ENCODE data around the gene SLC12A6. TPM values are rescaled to one million over a fixed set of nuclear protein-coding genes. Genes with fewer than 3 reads are reported as not detected.

The SLC12A6 gene
- polyA plus RNA-seq, 2 of the 4 experiments (the other 2 are of a cell fraction), result 6.0 to 21.3 TPM

DNA sequence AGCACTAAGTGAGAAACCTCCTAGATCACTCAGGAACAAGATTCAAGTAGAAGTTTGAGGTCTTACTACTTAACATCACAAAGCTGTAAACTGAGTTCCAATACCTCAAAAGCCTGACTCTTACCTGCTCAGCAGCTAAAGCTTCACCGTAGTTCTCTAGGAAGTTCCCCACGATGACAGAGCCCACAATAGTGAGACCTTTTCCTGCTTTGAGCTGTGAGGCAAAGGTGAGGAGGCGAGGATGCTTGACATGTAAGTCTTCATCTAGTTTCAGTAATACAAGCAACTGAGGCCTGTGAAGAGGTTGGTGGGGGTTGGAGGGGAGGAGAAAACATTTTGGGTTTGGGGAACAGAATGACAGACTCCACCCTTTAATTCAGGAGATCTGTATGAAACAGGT lies 97.0 kb downstream of the SLC12A6 start:
- Histone ChIP-seq H3K9me3 (no peaks in the 10 kb centered on the region), H3K4me1 (peaks cover 17% of the 10 kb centered on the region; the same call in 2 of the 3 replicates), H3K4me2 (no peak overlapping the region), H3K4me3 (no peak overlapping the region), H3K27ac (no peak overlapping the region)
- 69% methylated on average over 3 of the region's 3 CpGs for WGBS (ENCODE audit: missing lambda C conversion rate)
- TF ChIP-seq POLR2A (IDR thresholded peaks at IDR 0.05; ENCODE audit: low read length) (no peak), NFE2L2 (conservative IDR thresholded peaks at IDR 0.05; ENCODE audit: low read length) (no peak), ZC3H11A (IDR thresholded peaks at IDR 0.05) (no peak), CBX8 (IDR thresholded peaks at IDR 0.05) (no peak), RCOR1 (IDR thresholded peaks at IDR 0.05; ENCODE audit: low read depth, low read length) (no peak), TP53 (CRISPR knock-in tag; IDR thresholded peaks at IDR 0.05) (no peak), BHLHE40 (IDR thresholded peaks at IDR 0.05; ENCODE audit: low read depth, low read length) (no peak), CEBPB (IDR thresholded peaks at IDR 0.05) (no peak), MAFK (IDR thresholded peaks at IDR 0.05; ENCODE audit: partially characterized antibody) (no peak), EHMT2 (IDR thresholded peaks at IDR 0.05; ENCODE audit: low read depth) (no peak), FOSB (CRISPR knock-in tag; IDR thresholded peaks at IDR 0.05) (no peak), SMC3 (IDR thresholded peaks at IDR 0.05) (no peak), KDM1A (IDR thresholded peaks at IDR 0.05; ENCODE audit: low read depth) (no peak), SREBF2 (IDR thresholded peaks at IDR 0.05) (no peak), JUNB (IDR thresholded peaks at IDR 0.05) (no peak)
- TF ChIP-seq, protein P1, sequence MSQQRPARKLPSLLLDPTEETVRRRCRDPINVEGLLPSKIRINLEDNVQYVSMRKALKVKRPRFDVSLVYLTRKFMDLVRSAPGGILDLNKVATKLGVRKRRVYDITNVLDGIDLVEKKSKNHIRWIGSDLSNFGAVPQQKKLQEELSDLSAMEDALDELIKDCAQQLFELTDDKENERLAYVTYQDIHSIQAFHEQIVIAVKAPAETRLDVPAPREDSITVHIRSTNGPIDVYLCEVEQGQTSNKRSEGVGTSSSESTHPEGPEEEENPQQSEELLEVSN (IDR thresholded peaks at IDR 0.05; ENCODE audit: borderline replicate concordance, low read depth), result no peak
- TF ChIP-seq, protein P2, sequence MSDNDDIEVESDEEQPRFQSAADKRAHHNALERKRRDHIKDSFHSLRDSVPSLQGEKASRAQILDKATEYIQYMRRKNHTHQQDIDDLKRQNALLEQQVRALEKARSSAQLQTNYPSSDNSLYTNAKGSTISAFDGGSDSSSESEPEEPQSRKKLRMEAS (IDR thresholded peaks at IDR 0.05), result no peak
- TF ChIP-seq, protein P3, sequence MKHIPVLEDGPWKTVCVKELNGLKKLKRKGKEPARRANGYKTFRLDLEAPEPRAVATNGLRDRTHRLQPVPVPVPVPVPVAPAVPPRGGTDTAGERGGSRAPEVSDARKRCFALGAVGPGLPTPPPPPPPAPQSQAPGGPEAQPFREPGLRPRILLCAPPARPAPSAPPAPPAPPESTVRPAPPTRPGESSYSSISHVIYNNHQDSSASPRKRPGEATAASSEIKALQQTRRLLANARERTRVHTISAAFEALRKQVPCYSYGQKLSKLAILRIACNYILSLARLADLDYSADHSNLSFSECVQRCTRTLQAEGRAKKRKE (CRISPR knock-in tag; IDR thresholded peaks at IDR 0.05; ENCODE audit: low read depth), result no peak
- TF ChIP-seq, protein P4, sequence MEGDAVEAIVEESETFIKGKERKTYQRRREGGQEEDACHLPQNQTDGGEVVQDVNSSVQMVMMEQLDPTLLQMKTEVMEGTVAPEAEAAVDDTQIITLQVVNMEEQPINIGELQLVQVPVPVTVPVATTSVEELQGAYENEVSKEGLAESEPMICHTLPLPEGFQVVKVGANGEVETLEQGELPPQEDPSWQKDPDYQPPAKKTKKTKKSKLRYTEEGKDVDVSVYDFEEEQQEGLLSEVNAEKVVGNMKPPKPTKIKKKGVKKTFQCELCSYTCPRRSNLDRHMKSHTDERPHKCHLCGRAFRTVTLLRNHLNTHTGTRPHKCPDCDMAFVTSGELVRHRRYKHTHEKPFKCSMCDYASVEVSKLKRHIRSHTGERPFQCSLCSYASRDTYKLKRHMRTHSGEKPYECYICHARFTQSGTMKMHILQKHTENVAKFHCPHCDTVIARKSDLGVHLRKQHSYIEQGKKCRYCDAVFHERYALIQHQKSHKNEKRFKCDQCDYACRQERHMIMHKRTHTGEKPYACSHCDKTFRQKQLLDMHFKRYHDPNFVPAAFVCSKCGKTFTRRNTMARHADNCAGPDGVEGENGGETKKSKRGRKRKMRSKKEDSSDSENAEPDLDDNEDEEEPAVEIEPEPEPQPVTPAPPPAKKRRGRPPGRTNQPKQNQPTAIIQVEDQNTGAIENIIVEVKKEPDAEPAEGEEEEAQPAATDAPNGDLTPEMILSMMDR (IDR thresholded peaks at IDR 0.05), result no peak
- TF ChIP-seq, protein P5, sequence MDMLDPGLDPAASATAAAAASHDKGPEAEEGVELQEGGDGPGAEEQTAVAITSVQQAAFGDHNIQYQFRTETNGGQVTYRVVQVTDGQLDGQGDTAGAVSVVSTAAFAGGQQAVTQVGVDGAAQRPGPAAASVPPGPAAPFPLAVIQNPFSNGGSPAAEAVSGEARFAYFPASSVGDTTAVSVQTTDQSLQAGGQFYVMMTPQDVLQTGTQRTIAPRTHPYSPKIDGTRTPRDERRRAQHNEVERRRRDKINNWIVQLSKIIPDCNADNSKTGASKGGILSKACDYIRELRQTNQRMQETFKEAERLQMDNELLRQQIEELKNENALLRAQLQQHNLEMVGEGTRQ (IDR thresholded peaks at IDR 0.05), result no peak
- POLR2A ChIA-PET, result no interaction called here
- no peak for ATAC-seq
- CTCF ChIA-PET, result interaction anchor here (0.8 to 5.2 kb wide), 16 partner anchors 8 to 146 kb away, joined by 3 to 33 read pairs (median 8); partner anchors contain the start of genes LPCAT4, NOP10, NUTM1 and SLC12A6
- DNase-seq (ENCODE audit: low read depth in 1 of 2, low spot score in 1 of 2), result no peak
- FAIRE-seq, result peak; percentile 54

DNA sequence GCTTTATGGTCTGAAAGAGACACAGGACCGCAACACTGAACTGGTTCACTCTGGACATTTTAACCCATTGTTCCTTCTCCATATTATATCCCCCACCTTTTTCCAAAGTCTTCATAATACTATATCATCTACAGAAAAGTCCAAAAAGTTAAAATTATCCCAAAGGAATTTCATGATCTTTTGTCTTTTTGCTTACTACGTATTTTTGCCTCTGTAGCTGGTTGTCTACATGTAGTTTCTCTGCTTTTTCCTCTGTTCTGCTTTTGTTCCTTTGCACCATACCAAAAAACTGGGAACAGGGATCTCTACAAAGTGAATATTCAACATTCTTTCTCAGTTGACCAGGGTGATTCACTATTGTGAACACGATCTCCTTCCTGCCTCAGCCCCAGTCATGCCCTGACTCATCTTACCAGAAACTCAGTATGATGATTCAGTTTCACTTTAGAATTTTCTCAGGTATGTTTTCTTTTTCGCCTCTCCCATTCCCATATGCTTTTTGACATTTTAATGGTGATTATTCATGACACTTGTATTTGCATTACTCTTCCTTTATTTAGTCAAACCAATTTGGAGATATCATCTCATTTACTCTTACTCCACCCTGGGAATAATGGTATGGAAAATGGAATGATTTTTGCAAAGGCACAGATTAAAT lies 98.3 kb downstream of the SLC12A6 start:
- H3K4me1 ChIP-seq, result peaks cover 17% of the 10 kb centered on the region; the same call in 2 of the 3 replicates
- peak; percentile 43 to 68 for DNase-seq (ENCODE audit: low read depth in 1 of 2, low spot score in 1 of 2)
- H3K4me2 ChIP-seq, result peak overlapping the region; percentile 57
- TF ChIP-seq JUNB (IDR thresholded peaks at IDR 0.05) (peak; percentile 70), FOSL2 (IDR thresholded peaks at IDR 0.05) (peak; percentile 68), FOSL2 (CRISPR knock-in tag; IDR thresholded peaks at IDR 0.05) (peak; percentile 80), GATA3 (IDR thresholded peaks at IDR 0.05; ENCODE audit: borderline replicate concordance) (no peak), HEYL (CRISPR knock-in tag; IDR thresholded peaks at IDR 0.05) (no peak), MAFK (IDR thresholded peaks at IDR 0.05; ENCODE audit: partially characterized antibody) (peak; percentile 81), BHLHE40 (IDR thresholded peaks at IDR 0.05; ENCODE audit: low read depth, low read length) (no peak)
- TF ChIP-seq, protein P6, sequence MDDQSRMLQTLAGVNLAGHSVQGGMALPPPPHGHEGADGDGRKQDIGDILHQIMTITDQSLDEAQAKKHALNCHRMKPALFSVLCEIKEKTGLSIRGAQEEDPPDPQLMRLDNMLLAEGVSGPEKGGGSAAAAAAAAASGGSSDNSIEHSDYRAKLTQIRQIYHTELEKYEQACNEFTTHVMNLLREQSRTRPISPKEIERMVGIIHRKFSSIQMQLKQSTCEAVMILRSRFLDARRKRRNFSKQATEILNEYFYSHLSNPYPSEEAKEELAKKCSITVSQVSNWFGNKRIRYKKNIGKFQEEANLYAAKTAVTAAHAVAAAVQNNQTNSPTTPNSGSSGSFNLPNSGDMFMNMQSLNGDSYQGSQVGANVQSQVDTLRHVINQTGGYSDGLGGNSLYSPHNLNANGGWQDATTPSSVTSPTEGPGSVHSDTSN (IDR thresholded peaks at IDR 0.05), result no peak
- TF ChIP-seq, protein P3 (CRISPR knock-in tag; IDR thresholded peaks at IDR 0.05; ENCODE audit: low read depth), result no peak
- FAIRE-seq, result peak; percentile 63
- H3K27ac ChIP-seq, result peak overlapping the region; percentile 21 to 54; a peak in 4 of 6 replicates
- ChIA-PET CTCF (interaction anchor here (1.1 to 5.2 kb wide), 5 partner anchors 10 to 128 kb away, joined by 3 to 33 read pairs (median 9); partner anchors contain the start of gene LPCAT4), POLR2A (no interaction called here)
- no peak overlapping the region for H3K4me3 ChIP-seq
- 35% methylated on average over 4 of the region's 4 CpGs for WGBS (ENCODE audit: missing lambda C conversion rate)
- H3K9me3 ChIP-seq, result no peaks in the 10 kb centered on the region
- ATAC-seq, result peak; percentile 77 to 89; a peak in 5 of 6 replicates
